K562 (cell line): Measurements from ENCODE around the gene TMEM209. TPM values are rescaled to one million over a fixed set of nuclear protein-coding genes. Genes with fewer than 3 reads are reported as not detected.

Source experiments
- ARID1B ChIP-seq: fragments of 450-650 bp; IDR thresholded peaks from 2 replicates; pipeline ENCODE4 v1.6.1; 2016; ENCODE audit warnings: antibody characterized with exemption, mild to moderate bottlenecking, inconsistent platforms
- BACH1 ChIP-seq: fragments of 200-800 bp; sonication (Bioruptor generic); IDR thresholded peaks from 2 replicates; pipeline ENCODE4 v1.6.1; 2016; ENCODE audit warnings: missing genetic modification characterization, missing compliant biosample characterization
- CBFA2T2 ChIP-seq: fragments of 450-650 bp; conservative IDR thresholded peaks from 2 replicates; pipeline ENCODE4 v1.6.1; 2017; ENCODE audit warnings: mild to moderate bottlenecking
- DDX20 ChIP-seq: fragments of 450-650 bp; IDR thresholded peaks from 2 replicates; pipeline ENCODE4 v1.6.1; 2016; ENCODE audit warnings: missing genetic modification characterization, low read depth, mild to moderate bottlenecking, missing compliant biosample characterization, moderate library complexity
- EP400 ChIP-seq: fragments of 450-650 bp; IDR thresholded peaks from 2 replicates; pipeline ENCODE4 v1.6.1; 2017; ENCODE audit warnings: antibody characterized with exemption, mild to moderate bottlenecking, moderate library complexity
- ETV5 ChIP-seq: sonication (generic); formaldehyde crosslinking; IDR thresholded peaks from 2 replicates; pipeline ENCODE4 v1.4.0; 2020; ENCODE audit warnings: low read depth, mild to moderate bottlenecking, missing genetic modification reagents
- GABPB2 ChIP-seq: fragments of 250-450 bp; sonication (Bioruptor Pico); conservative IDR thresholded peaks from 2 replicates; pipeline ENCODE4 v1.5.1; 2021; ENCODE audit warnings: mild to moderate bottlenecking
- HDAC8 ChIP-seq: fragments of 450-650 bp; IDR thresholded peaks from 2 replicates; pipeline ENCODE4 v1.6.1; 2016; ENCODE audit warnings: mild to moderate bottlenecking, missing genetic modification characterization, moderate library complexity, missing compliant biosample characterization
- HMG20A ChIP-seq: fragments of 450-650 bp; formaldehyde crosslinking; conservative IDR thresholded peaks from 2 replicates; pipeline ENCODE4 v1.4.0; 2020; ENCODE audit warnings: mild to moderate bottlenecking, mixed read lengths
- ID3 ChIP-seq, 2 experiments: fragments of 250-450 bp in 1 of 2; fragments of 450-650 bp in 1 of 2; sonication (Bioruptor Pico) in 1 of 2; IDR thresholded peaks; 2 replicates each; pipeline versions ENCODE4 v1.6.1 to v1.8.0; 2016 to 2021; ENCODE audit warnings: mild to moderate bottlenecking in 2 of 2, moderate library complexity in 2 of 2, missing compliant biosample characterization in 1 of 2, missing genetic modification characterization in 1 of 2
- MAFG ChIP-seq: fragments of 450-650 bp; conservative IDR thresholded peaks from 2 replicates; pipeline ENCODE4 v1.6.1; 2016; ENCODE audit warnings: missing genetic modification characterization, missing compliant biosample characterization
- NUFIP1 ChIP-seq: fragments of 450-650 bp; IDR thresholded peaks from 2 replicates; pipeline ENCODE4 v1.6.1; 2018; ENCODE audit not compliant: partially characterized antibody
- ZC3H11A ChIP-seq: IDR thresholded peaks from 2 replicates; pipeline ENCODE4 v1.6.1; 2012; ENCODE audit warnings: low read depth, low read length, improper control_type of control experiment
- ZNF263 ChIP-seq: sonication (generic); formaldehyde crosslinking; IDR thresholded peaks from 2 replicates; pipeline ENCODE4 v1.8.0; 2022; ENCODE audit warnings: mild to moderate bottlenecking, missing genetic modification reagents, borderline replicate concordance
- ZNF41 ChIP-seq: fragments of 250-450 bp; sonication (Bioruptor Pico); conservative IDR thresholded peaks from 2 replicates; pipeline ENCODE4 v1.4.0; 2020; ENCODE audit warnings: mild to moderate bottlenecking
- ZNF449 ChIP-seq: fragments of 250-450 bp; sonication (Bioruptor Pico); IDR thresholded peaks from 2 replicates; pipeline ENCODE4 v1.8.0; 2022; ENCODE audit warnings: moderate library complexity, mild to moderate bottlenecking, inconsistent platforms
- ZNF586 ChIP-seq: fragments of 450-650 bp; formaldehyde crosslinking; conservative IDR thresholded peaks from 2 replicates; pipeline ENCODE4 v1.4.0; 2020; ENCODE audit warnings: mild to moderate bottlenecking, moderate library complexity
- polyA plus RNA-seq, 8 experiments: library from polyadenylated mRNA; depleted of rRNA in 4 of 8; stranded (reverse) in 5 of 8; unstranded in 3 of 8; fragments of >200 nt; fragmentation: Nextera tagmentation in 2 of 8; fragmentation: Illumina TruSeq in 1 of 8; extraction: Ambion mirVana in 2 of 8; extraction: Trizol in 1 of 8; gene quantifications; 2 replicates each; pipeline versions ENCODE4 v1.2.1 to v1.2.3, GENCODE V29; 2011 to 2014; ENCODE audit warnings: inconsistent platforms in 1 of 8, missing spikeins in 1 of 8
- total RNA-seq, 7 experiments: library from RNA; depleted of rRNA in 6 of 7; stranded (reverse); fragments of >200 nt in 6 of 7; fragmentation: Illumina TruSeq in 2 of 7; extraction: Trizol in 2 of 7; gene quantifications; 2 replicates each; pipeline versions ENCODE4 v1.2.1 to v1.2.3, GENCODE V29; 2011 to 2021; ENCODE audit warnings: low replicate concordance in 1 of 7
- TF ChIP-seq, protein P1 (sequence below): fragments of 250-450 bp; sonication (Bioruptor Pico); IDR thresholded peaks from 2 replicates; pipeline ENCODE4 v1.4.0; 2020; ENCODE audit warnings: mild to moderate bottlenecking, moderate library complexity
- TF ChIP-seq, protein P2 (sequence below), 2 experiments: IDR thresholded peaks; 2 replicates each; pipeline ENCODE4 v1.6.1; 2012; ENCODE audit warnings: improper control_type of control experiment in 2 of 2, low read depth in 2 of 2, low read length in 2 of 2, borderline replicate concordance in 1 of 2
- TF ChIP-seq, protein P3 (sequence below): sonication (generic); formaldehyde crosslinking; IDR thresholded peaks from 2 replicates; pipeline ENCODE4 v1.8.0; 2022; ENCODE audit warnings: missing genetic modification reagents, mild to moderate bottlenecking, moderate library complexity, borderline replicate concordance

TMEM209 gene
- total and polyA plus RNA-seq, 9 of the 15 experiments (the other 6 are each of a cell fraction or from before 2014, with no cell fraction given) = 36.8 to 116 (median 76.6) TPM

DNA sequence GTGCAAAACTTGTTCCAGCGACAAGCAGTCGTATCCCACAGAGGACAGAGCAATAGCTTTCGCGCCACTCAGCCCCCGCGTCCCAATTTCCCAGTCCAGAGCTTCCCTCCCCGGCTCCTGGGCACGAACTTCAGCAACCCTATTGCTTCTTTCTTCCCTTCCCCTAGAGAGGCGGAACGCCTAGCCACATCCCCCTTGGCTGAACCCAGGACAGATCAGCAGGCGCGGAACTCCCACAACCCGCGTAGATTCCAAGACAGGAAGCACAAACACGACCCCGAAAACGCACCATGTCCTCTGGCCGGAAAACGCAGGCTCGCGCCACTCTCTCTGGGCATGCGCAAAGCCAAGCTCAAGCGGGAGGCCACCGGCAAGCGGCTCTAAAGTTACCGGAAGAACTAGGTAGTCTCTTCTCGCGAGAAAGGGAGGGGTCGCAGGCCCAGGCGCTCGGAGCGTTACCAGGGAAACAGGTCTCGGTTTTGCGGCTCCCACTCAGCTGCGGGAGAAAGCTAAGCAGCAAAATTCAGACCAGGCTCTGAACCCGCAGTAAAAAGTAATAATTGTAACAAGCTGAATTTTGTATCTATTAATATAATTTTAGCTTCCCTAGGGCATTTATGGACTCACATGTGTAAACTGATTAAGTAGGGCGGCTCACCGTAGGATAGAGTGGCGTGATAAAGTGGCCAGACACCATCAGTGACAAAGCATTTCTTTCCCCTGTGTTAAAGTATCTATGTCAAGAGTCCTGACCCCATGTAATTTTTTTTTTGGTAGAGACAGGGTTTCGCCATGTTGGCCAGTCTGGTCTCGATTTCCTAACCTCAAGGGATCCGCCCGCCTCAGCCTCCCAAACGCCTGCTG lies at the start of gene TMEM209 (continued):
- TF ChIP-seq, protein P1, sequence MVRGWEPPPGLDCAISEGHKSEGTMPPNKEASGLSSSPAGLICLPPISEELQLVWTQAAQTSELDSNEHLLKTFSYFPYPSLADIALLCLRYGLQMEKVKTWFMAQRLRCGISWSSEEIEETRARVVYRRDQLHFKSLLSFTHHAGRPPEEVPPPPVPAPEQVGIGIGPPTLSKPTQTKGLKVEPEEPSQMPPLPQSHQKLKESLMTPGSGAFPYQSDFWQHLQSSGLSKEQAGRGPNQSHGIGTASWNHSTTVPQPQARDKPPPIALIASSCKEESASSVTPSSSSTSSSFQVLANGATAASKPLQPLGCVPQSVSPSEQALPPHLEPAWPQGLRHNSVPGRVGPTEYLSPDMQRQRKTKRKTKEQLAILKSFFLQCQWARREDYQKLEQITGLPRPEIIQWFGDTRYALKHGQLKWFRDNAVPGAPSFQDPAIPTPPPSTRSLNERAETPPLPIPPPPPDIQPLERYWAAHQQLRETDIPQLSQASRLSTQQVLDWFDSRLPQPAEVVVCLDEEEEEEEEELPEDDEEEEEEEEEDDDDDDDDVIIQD = no peak
- 0 out of 2 replicates have a peak, but pooled peaks have one; percentile 84 for TF ChIP-seq ZC3H11A
- TF ChIP-seq ETV5 = peak; percentile 90
- peak; percentile 91 for TF ChIP-seq EP400
- TF ChIP-seq DDX20 (tag) = no peak
- TF ChIP-seq, protein P2, sequence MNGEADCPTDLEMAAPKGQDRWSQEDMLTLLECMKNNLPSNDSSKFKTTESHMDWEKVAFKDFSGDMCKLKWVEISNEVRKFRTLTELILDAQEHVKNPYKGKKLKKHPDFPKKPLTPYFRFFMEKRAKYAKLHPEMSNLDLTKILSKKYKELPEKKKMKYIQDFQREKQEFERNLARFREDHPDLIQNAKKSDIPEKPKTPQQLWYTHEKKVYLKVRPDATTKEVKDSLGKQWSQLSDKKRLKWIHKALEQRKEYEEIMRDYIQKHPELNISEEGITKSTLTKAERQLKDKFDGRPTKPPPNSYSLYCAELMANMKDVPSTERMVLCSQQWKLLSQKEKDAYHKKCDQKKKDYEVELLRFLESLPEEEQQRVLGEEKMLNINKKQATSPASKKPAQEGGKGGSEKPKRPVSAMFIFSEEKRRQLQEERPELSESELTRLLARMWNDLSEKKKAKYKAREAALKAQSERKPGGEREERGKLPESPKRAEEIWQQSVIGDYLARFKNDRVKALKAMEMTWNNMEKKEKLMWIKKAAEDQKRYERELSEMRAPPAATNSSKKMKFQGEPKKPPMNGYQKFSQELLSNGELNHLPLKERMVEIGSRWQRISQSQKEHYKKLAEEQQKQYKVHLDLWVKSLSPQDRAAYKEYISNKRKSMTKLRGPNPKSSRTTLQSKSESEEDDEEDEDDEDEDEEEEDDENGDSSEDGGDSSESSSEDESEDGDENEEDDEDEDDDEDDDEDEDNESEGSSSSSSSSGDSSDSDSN (IDR thresholded peaks at IDR 0.05; ENCODE audit: borderline replicate concordance in 1 of 2, low read depth in 2 of 2, low read length in 2 of 2) = peak; percentile 97 to 99; a peak in 3 of 4 replicates
- peak; percentile 90 for TF ChIP-seq MAFG
- TF ChIP-seq GABPB2 (CRISPR knock-in tag) = no peak
- peak; percentile 57 for TF ChIP-seq ARID1B
- peak; percentile 88 for TF ChIP-seq BACH1 (tag)
- TF ChIP-seq CBFA2T2 = no peak
- TF ChIP-seq ZNF41 (CRISPR knock-in tag) = no peak; the same call in 1 of the 2 replicates
- TF ChIP-seq ZNF586 (CRISPR knock-in tag) = peak; percentile 48; the same call in 1 of the 2 replicates
- no peak for TF ChIP-seq ID3 (CRISPR knock-in tag; IDR thresholded peaks at IDR 0.05)
- TF ChIP-seq ID3 (tag; IDR thresholded peaks at IDR 0.05) = no peak; the same call in 1 of the 2 replicates
- TF ChIP-seq, protein P3, sequence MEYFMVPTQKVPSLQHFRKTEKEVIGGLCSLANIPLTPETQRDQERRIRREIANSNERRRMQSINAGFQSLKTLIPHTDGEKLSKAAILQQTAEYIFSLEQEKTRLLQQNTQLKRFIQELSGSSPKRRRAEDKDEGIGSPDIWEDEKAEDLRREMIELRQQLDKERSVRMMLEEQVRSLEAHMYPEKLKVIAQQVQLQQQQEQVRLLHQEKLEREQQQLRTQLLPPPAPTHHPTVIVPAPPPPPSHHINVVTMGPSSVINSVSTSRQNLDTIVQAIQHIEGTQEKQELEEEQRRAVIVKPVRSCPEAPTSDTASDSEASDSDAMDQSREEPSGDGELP (CRISPR knock-in tag) = peak; percentile 92; the same call in 1 of the 2 replicates
- 0 out of 2 replicates have a peak, but pooled peaks have one; percentile 60 for TF ChIP-seq ZNF449 (CRISPR knock-in tag)
- TF ChIP-seq HDAC8 (tag) = no peak; the same call in 1 of the 2 replicates
- TF ChIP-seq HMG20A (CRISPR knock-in tag) = no peak
- peak; percentile 10 for TF ChIP-seq NUFIP1
- TF ChIP-seq ZNF263 (CRISPR knock-in tag) = no peak
